Neutrophil (primary cell): Measurements from ENCODE around the gene LRRC25.

Experiments used
- H3K27ac ChIP-seq: fragments of 200-600 bp; sonication (generic); 2 replicates; pipeline ENCODE4 v1.5.1; 2016; ENCODE audit warnings: mild to moderate bottlenecking, moderate library complexity
- H3K27me3 ChIP-seq: fragments of 200-600 bp; sonication (generic); 2 replicates; pipeline ENCODE4 v1.6.0; 2016; ENCODE audit warnings: mild to moderate bottlenecking
- H3K36me3 ChIP-seq: fragments of 200-600 bp; sonication (generic); 2 replicates; pipeline ENCODE4 v1.5.1; 2017
- H3K4me1 ChIP-seq, 2 experiments: fragments of 200-600 bp in 1 of 2; sonication (generic) in 1 of 2; 1 replicate in 1 of 2; 2 replicates in 1 of 2; pipeline versions ENCODE4 v1.5.1 to v1.6.1; 2013 to 2016; ENCODE audit warnings: low read depth in 1 of 2, low read length in 1 of 2, mild to moderate bottlenecking in 1 of 2, moderate library complexity in 1 of 2; ENCODE audit not compliant: control insufficient read depth in 1 of 2, insufficient read depth in 1 of 2
- H3K4me3 ChIP-seq, 2 experiments: fragments of 200-600 bp in 1 of 2; sonication (generic) in 1 of 2; 1 replicate in 1 of 2; 2 replicates in 1 of 2; pipeline ENCODE4 v1.5.1; 2013 to 2016; ENCODE audit warnings: low read depth in 1 of 2, low read length in 1 of 2, mild to moderate bottlenecking in 1 of 2, moderate library complexity in 1 of 2
- H3K9me3 ChIP-seq: fragments of 200-600 bp; sonication (generic); 2 replicates; pipeline ENCODE4 v1.5.1; 2016
- CTCF ChIP-seq: fragments of 200-600 bp; sonication (generic); IDR thresholded peaks from 2 replicates; pipeline ENCODE4 v1.5.1; 2016; ENCODE audit warnings: antibody characterized with exemption

LRRC25 gene

GRCh38 chr19:18422530-18423191, 25.2 kb upstream of the LRRC25 start:
- peaks cover 60% of the 10 kb centered on the region for H3K27me3 ChIP-seq
- H3K36me3 ChIP-seq, result no peaks in the 10 kb centered on the region
- no peaks in the 10 kb centered on the region for H3K9me3 ChIP-seq
- no peak overlapping the region for H3K4me3 ChIP-seq
- TF ChIP-seq CTCF, result no peak
- no peak overlapping the region for H3K27ac ChIP-seq
- peaks cover 21 to 22% of the 10 kb centered on the region in 2 experiments for H3K4me1 ChIP-seq

- Histone ChIP-seq H3K9me3 (no peaks in the 10 kb centered on the region), H3K27me3 (peaks cover 60% of the 10 kb centered on the region), H3K27ac (no peak overlapping the region), H3K4me1 (peaks cover 32 to 34% of the 10 kb centered on the region in 2 experiments), H3K36me3 (no peaks in the 10 kb centered on the region), H3K4me3 (no peak overlapping the region)
- no peak for TF ChIP-seq CTCF
Measured at GRCh38 chr19:18421371-18421959, 24.0 kb upstream of the LRRC25 start.

- H3K27ac ChIP-seq, result no peak overlapping the region
- H3K4me1 ChIP-seq, result peaks cover 37 to 39% of the 10 kb centered on the region in 2 experiments
- no peak for TF ChIP-seq CTCF
Measured at GRCh38 chr19:18420930-18421329, 23.5 kb upstream of the LRRC25 start.

DNA sequence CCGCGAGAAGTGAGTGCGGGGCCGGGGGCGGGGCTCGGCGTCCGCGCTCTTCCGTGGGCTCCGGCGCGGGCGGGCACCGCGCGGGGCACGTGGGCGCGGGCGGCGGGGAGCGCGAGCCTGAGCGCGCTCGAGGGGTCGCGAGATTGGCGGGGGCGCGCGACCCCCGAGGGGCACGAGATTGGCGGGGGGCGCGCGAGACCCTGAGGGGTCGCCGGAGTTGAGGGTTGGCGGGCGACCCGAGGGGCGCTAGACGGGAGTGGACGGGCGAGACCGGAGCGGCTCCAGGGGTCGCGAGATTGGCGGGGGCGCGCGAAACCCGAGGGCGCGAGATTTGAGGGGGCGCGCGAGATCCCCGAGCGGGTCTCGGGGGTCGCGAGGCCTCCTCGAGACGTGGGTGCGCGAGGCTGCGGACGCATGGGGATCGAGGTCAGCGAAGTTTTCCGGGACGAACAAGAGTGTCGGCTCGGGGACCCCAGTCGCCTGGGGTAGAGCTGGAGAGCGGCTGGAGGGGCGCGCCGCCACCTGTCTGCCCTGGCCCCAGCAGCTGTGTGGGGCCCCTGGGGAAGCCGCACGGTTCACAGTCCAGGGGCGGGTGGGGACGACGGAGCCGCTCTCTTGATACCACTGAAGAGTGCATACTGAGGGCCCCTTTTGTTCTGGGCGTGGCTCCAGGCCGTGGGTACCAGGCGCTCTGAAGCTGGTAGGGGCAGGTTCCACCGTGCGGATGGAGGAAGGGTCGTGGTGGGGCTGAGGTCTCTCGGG, 22.5 kb upstream of the LRRC25 start:
- peak overlapping the region; percentile 59 to 63 for H3K4me3 ChIP-seq
- H3K36me3 ChIP-seq, result no peaks in the 10 kb centered on the region
- H3K9me3 ChIP-seq, result no peaks in the 10 kb centered on the region
- TF ChIP-seq CTCF, result no peak
- H3K27me3 ChIP-seq, result peaks cover 74% of the 10 kb centered on the region
- peaks cover 47 to 50% of the 10 kb centered on the region in 2 experiments for H3K4me1 ChIP-seq
- H3K27ac ChIP-seq, result no peak overlapping the region

More at GRCh38 chr19:18420930-18421329, 23.5 kb upstream of the LRRC25 start:
- H3K27me3 ChIP-seq, result peaks cover 64% of the 10 kb centered on the region
- H3K9me3 ChIP-seq, result no peaks in the 10 kb centered on the region
- H3K36me3 ChIP-seq, result no peaks in the 10 kb centered on the region
- H3K4me3 ChIP-seq, result no peak overlapping the region

GRCh38 chr19:18419195-18419698, 21.8 kb upstream of the LRRC25 start, which contains the start of gene SSBP4:
Gene SSBP4, plus strand, starts transcription at chr19:18419398. Its CDS starts 251 bp downstream, at chr19:18419649.
- Histone ChIP-seq H3K4me1 (peaks cover 53 to 54% of the 10 kb centered on the region in 2 experiments), H3K27ac (peak within 1 kb of the TSS; percentile 72), H3K9me3 (no peaks in the 10 kb centered on the region), H3K36me3 (no peaks in the 10 kb centered on the region), H3K27me3 (peaks cover 80% of the 10 kb centered on the region), H3K4me3 (peak within 1 kb of the TSS; percentile 59 to 77)
- TF ChIP-seq CTCF, result peak; percentile 72
